Tibial nerve (tissue), 3 donors: ENCODE data around the gene RALGAPB.

Experiments used
- POLR2A ChIP-seq, 2 donors: fragments of 450-650 bp; IDR thresholded peaks; one replicate each; pipeline ENCODE4 v1.6.1; 2017; ENCODE audit warnings: antibody characterized with exemption in 2 of 2, mild to moderate bottlenecking in 2 of 2, moderate library complexity in 2 of 2
- TF ChIP-seq, protein P1 (sequence below), 5 experiments: fragments of 200-600 bp in 3 of 5; fragments of 450-650 bp in 2 of 5; sonication (generic) in 3 of 5; IDR thresholded peaks; one replicate each; pipeline ENCODE4 v1.5.1; 2016 to 2019; ENCODE audit warnings: antibody characterized with exemption in 5 of 5, mild to moderate bottlenecking in 3 of 5, moderate library complexity in 2 of 5

DNA sequence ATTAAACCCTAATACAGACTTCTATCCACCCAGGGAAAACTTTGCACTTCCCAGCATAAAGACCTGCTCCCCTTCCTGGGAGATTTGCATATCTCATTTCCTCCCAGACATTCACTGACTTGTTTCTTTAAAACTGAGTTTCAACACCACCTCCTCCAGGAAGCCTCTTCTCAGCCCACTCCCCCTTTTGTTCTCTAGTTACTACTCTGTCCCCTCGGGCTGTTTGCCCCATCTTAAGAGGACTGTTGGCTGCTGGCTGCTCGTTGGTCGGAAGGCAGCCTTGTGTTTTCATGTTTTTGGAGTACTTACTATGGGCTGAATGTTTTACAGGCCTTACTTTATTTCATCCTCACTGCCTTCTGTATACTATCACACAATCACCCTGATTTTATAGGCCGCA lies 135.5 kb downstream of the RALGAPB start:
- TF ChIP-seq, protein P1, sequence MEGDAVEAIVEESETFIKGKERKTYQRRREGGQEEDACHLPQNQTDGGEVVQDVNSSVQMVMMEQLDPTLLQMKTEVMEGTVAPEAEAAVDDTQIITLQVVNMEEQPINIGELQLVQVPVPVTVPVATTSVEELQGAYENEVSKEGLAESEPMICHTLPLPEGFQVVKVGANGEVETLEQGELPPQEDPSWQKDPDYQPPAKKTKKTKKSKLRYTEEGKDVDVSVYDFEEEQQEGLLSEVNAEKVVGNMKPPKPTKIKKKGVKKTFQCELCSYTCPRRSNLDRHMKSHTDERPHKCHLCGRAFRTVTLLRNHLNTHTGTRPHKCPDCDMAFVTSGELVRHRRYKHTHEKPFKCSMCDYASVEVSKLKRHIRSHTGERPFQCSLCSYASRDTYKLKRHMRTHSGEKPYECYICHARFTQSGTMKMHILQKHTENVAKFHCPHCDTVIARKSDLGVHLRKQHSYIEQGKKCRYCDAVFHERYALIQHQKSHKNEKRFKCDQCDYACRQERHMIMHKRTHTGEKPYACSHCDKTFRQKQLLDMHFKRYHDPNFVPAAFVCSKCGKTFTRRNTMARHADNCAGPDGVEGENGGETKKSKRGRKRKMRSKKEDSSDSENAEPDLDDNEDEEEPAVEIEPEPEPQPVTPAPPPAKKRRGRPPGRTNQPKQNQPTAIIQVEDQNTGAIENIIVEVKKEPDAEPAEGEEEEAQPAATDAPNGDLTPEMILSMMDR (IDR thresholded peaks at IDR 0.05) = no peak
- TF ChIP-seq POLR2A (IDR thresholded peaks at IDR 0.05) = no peak
